GM19452 (cell line): ENCODE measurements around the gene STYXL2.

ENCODE experiments used
- ATAC-seq: cut with Tn5 transposase; IDR thresholded peaks from one replicate; pipeline ENCODE4 v1.9.1; 2021; ENCODE audit not compliant: unreplicated experiment

The STYXL2 gene

GRCh38 chr1:167105271-167106118, 11.6 kb downstream of the STYXL2 start:
- no peak for ATAC-seq

GRCh38 chr1:167106119-167106461, 12.2 kb downstream of the STYXL2 start:
- no peak for ATAC-seq

- ATAC-seq, result no peak
Measured at GRCh38 chr1:167107456-167107855, 13.6 kb downstream of the STYXL2 start.

- ATAC-seq, result no peak
Measured at GRCh38 chr1:167109125-167109524, 15.2 kb downstream of the STYXL2 start.

- no peak for ATAC-seq
Measured at GRCh38 chr1:167110586-167110985, 16.7 kb downstream of the STYXL2 start.

GRCh38 chr1:167111868-167112709, 18.2 kb downstream of the STYXL2 start:
- ATAC-seq, result no peak

- no peak for ATAC-seq
Measured at GRCh38 chr1:167114725-167115124, 20.9 kb downstream of the STYXL2 start.

GRCh38 chr1:167115655-167116054, 21.8 kb downstream of the STYXL2 start:
- ATAC-seq, result no peak

- ATAC-seq, result no peak
Measured at GRCh38 chr1:167116174-167116573, 22.3 kb downstream of the STYXL2 start.

- ATAC-seq, result no peak
Measured at GRCh38 chr1:167117225-167117624, 23.4 kb downstream of the STYXL2 start.

GRCh38 chr1:167118188-167118587, 24.3 kb downstream of the STYXL2 start:
- ATAC-seq, result no peak

- no peak for ATAC-seq
Measured at GRCh38 chr1:167119696-167120095, 25.8 kb downstream of the STYXL2 start.

GRCh38 chr1:167120899-167121298, 27.0 kb downstream of the STYXL2 start:
- no peak for ATAC-seq

GRCh38 chr1:167121375-167122120, 27.7 kb downstream of the STYXL2 start:
- no peak for ATAC-seq

GRCh38 chr1:167122121-167122480, 28.2 kb downstream of the STYXL2 start:
- ATAC-seq, result no peak

- no peak for ATAC-seq
Measured at GRCh38 chr1:167122568-167122967, 28.7 kb downstream of the STYXL2 start.

GRCh38 chr1:167126317-167126716, 32.4 kb downstream of the STYXL2 start:
- ATAC-seq, result no peak

- ATAC-seq, result no peak
Measured at GRCh38 chr1:167126811-167127210, 32.9 kb downstream of the STYXL2 start.

GRCh38 chr1:167127236-167127635, 33.4 kb downstream of the STYXL2 start:
- no peak for ATAC-seq

- ATAC-seq, result no peak
Measured at GRCh38 chr1:167127661-167128060, 33.8 kb downstream of the STYXL2 start.
